ENCODE results near the gene ADAMTS8. TPM values are rescaled to one million over a fixed set of nuclear protein-coding genes. Genes with fewer than 3 reads are reported as not detected.

ADAMTS8 gene
- total RNA-seq, 2 donors from 2014 or later: 0.86 to 3.4 TPM

DNA sequence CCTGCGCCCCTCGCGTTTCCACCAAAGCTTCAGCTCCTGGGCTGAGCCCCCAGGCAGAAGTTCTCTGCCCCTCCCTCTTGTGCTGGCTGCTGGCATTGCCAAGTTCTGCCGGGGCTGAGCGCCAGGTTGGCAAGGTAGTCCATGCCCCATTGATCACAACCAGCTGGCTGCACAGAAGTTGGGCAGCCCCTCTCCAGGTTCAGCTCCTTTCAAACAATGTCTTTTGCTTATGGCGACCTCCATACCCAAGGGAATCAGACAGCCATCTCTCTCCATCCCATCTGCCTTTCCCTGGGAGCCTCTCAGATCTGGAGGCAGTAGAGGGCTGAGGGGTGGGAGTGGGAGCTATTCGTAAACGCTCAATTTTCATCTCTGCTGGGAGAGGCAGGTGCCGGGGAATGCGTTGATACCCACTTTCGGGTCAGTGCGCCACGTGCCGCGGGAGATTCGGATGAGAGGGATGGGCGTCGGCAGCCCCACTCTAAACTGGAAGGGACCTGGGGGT lies 1.5 kb downstream of the ADAMTS8 start:
- DNase-seq (ENCODE audit: low spot score): no peak
- intact Hi-C loops (cut with DNase I): loop anchor here in 1 of 2 donors (2.0 to 10.0 kb wide), 2 partner anchors 36 to 212 kb away; no protein-coding TSS in a partner anchor

- DNase-seq (ENCODE audit: low spot score): no peak
- intact Hi-C loops (cut with DNase I): loop anchor here in 1 of 2 donors (2.0 to 10.0 kb wide), 2 partner anchors 36 to 212 kb away; no protein-coding TSS in a partner anchor
Measured at GRCh38 chr11:130426223-130426836, 2.1 kb downstream of the ADAMTS8 start.

DNA sequence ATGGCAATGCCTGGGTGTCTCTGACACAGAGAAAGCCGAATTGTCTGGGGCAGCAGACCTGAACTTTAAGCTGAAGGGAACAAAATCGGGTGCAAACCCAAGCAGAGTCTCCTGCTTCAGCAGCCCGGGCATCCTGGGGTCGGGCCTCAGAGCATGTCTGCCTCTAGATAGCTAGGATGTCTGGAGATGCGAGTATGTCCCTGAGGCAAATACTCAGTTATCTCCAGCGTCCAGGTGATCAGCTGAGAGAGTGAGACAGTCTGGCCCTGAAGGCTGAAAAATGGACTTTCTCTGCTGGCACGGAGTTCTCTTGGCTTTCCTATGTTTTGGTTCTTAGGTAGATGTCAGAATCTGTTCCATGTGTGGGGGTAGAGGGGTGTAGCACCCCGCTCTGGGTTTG lies 3.3 kb downstream of the ADAMTS8 start:
- intact Hi-C loops (cut with DNase I): loop anchor here in 1 of 2 donors (10.0 kb wide), 1 partner anchor 210 kb away; no protein-coding TSS in a partner anchor
- no peak for DNase-seq (ENCODE audit: low spot score)

GRCh38 chr11:130424613-130425140 lies 3.7 kb downstream of the ADAMTS8 start:
- DNase-seq (ENCODE audit: low spot score): no peak
- intact Hi-C loops (cut with DNase I): loop anchor here in 1 of 2 donors (10.0 kb wide), 1 partner anchor 210 kb away; no protein-coding TSS in a partner anchor

- intact Hi-C loops (cut with DNase I): loop anchor here in 1 of 2 donors (10.0 kb wide), 1 partner anchor 209 kb away; no protein-coding TSS in a partner anchor
- no peak for DNase-seq (ENCODE audit: low spot score)
Measured at GRCh38 chr11:130423541-130424142, 4.8 kb downstream of the ADAMTS8 start.

DNA sequence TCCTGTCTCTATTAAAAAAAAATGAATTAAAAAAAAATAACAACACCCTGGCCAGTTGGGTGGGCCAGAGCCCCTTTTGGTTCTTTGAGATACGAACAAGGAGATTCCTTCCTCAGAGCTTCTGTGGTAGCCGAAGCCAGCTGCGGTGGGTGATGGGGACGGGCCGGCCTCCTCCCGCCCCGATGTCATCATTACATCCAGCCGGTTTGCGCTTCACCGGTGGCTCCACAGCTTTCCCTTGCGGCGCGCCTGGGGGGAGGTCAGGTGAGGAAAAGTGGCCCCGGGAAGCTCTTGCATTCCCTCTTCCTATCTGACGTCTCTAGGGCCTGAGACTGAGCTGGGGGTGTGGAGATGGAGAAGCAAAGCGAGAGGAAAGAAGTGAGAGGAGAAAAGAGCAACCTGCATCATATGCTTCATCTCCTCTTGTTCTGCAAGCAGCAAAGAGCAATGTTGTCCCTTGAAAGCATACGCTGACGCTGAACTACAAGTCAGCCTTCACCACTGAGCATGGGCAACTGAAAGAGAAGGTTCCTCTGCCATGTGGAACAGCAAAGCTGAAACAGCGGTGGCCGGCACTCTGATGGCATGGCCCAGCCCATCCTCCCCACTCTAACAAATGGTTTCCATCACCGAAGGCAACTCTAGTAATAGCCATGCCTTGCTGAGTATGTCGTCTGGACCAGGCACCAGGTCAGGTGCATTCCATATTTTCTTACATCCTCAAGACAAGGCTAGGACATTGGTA lies 6.0 kb downstream of the ADAMTS8 start:
- DNase-seq (ENCODE audit: low spot score): no peak
- intact Hi-C loops (cut with DNase I): loop anchor here in 1 of 2 donors (10.0 kb wide), 1 partner anchor 208 kb away; no protein-coding TSS in a partner anchor

DNA sequence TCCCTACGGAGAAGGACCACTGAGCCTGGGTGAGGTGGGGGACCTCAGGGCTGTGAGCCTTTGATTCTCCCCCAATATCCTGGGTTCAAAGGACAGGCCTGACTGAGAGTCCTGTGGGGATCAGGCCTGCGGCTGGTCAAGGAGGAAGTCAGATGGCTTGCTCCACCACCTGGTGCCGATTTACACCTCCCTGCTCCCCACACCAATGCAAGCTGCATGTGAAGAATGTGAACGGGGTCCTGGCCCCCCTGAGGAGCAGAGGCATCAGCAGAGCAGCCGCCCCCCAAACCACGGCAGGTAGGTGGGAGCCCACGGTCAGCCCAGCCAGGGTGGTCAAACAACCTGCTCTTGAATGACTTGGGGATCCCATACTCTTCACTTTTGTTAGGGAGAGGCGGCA lies 6.7 kb downstream of the ADAMTS8 start:
- no peak for DNase-seq (ENCODE audit: low spot score)

DNA sequence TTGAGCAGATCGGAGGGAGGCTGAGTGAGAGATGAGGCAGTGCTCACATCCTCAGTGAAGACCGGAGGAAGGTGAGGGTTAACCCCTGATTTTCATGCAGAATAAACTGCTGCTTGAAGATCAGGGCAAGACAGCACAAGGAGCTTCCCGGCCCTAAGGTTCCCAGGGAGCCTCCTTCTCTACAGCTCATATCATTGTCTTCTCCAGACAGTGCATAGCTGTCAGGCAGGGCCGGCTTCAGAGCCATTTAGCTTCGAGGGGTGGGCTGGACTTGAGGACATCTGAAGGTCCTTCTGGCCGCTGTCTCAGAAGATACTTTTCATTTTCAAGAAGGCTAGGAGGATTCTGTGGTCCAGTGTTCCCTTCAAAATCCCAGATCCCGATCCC lies 7.2 kb downstream of the ADAMTS8 start:
- intact Hi-C loops (cut with DNase I): loop anchor here in 1 of 2 donors (10.0 kb wide), 1 partner anchor 206 kb away; no protein-coding TSS in a partner anchor
- no peak for DNase-seq (ENCODE audit: low spot score)

More for the DNA sequence above, 6.7 kb downstream of the ADAMTS8 start:
- intact Hi-C loops (cut with DNase I): loop anchor here in 1 of 2 donors (10.0 kb wide), 1 partner anchor 207 kb away; no protein-coding TSS in a partner anchor

DNA sequence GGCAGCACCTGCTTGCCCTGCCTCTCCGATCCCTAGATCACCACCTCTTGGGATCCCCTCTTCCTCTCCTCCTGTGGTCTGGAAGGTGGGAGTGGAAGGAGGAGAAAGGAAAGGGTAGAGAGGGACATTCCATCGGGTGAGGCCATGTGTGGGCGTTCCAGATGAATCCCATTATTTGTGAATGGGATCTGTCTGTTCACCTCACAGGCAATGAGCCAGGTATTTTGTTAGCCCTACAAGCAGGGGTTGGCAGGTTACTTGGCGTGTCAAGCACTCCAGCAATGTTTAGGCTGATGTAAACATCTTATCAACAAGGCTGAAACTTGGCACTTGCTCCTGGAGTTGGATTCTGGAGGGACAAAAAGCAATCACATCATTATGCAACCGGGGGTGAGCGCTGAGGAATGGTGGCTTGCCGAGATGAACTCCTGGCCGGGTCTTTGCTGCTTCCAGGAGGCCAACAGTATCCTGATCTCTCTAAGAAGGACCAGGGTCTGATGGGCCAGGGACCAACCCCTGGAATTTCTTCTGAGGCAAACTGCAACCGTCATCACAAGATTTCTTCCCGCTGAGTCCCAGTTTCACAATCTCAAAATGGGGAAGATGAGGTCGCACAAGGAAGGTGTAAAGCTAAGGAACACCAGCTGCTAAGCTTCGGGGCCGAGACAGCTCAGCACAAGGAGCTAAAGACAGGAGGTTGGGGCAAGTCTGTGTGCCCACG lies 7.8 kb downstream of the ADAMTS8 start:
- intact Hi-C loops (cut with DNase I): loop anchor here in 1 of 2 donors (10.0 kb wide), 1 partner anchor 206 kb away; no protein-coding TSS in a partner anchor
- DNase-seq (ENCODE audit: low spot score): no peak

DNA sequence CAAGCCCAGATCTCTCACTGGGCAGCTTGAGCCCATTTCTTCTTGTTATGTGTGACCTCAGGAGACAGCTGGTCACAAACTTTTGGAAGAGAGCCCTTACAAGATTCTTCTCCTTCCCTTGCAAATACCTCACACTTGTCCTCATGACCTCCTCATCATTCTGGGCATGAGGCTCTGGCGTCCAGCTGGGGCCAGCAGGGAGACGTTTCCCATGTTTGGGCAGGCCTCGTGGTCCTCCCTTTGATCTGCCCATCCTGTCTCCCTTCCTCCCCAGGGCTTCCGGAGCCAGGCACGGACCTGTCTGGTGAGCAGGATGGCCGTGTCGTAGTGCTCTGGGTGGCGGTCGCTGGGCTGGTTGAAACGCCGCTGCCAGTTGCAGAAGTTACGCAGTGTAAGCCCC lies 9.7 kb downstream of the ADAMTS8 start:
- intact Hi-C loops (cut with DNase I): no loop called here
- no peak for DNase-seq (ENCODE audit: low spot score)

DNA sequence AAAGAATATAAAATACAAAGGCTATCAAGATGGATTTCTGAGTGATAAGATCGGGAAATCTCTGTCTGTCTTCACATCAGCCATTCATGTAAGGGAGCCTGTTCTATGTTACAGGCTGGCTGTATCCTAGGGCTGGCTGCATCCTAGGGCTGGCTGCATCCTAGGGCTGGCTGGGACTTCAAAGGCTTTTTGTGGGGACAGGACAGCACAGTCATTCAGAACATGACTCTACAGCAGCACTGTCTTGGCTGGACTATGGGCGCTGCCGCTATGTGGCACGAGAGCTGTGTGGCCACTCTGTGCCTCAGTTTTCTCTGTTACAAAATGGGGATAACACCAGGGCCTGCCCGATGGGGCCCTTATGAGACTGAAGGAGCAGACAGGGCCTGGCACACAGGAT lies 10.2 kb downstream of the ADAMTS8 start:
- DNase-seq (ENCODE audit: low spot score): no peak
- intact Hi-C loops (cut with DNase I): no loop called here

- intact Hi-C loops (cut with DNase I): no loop called here
- no peak for DNase-seq (ENCODE audit: low spot score)
Measured at GRCh38 chr11:130416906-130417305, 11.5 kb downstream of the ADAMTS8 start.

DNA sequence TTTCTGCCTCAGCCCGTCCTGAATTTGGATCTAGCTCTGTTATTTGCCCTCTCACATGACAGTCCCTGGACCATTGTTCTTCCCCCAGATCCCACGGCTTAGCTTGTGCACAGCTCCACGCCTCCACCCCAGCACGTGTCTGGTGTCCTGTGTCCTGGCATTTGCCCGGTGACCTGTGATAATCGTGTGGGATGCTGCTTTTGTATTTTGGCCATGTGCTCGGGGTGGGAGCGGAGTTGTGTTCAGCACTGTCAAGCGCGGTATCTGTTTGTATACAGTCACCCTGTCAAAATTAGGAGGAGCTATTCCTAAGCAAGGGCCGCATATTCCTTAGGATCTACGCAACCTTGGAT lies 11.9 kb downstream of the ADAMTS8 start:
- DNase-seq (ENCODE audit: low spot score): no peak
- intact Hi-C loops (cut with DNase I): no loop called here

DNA sequence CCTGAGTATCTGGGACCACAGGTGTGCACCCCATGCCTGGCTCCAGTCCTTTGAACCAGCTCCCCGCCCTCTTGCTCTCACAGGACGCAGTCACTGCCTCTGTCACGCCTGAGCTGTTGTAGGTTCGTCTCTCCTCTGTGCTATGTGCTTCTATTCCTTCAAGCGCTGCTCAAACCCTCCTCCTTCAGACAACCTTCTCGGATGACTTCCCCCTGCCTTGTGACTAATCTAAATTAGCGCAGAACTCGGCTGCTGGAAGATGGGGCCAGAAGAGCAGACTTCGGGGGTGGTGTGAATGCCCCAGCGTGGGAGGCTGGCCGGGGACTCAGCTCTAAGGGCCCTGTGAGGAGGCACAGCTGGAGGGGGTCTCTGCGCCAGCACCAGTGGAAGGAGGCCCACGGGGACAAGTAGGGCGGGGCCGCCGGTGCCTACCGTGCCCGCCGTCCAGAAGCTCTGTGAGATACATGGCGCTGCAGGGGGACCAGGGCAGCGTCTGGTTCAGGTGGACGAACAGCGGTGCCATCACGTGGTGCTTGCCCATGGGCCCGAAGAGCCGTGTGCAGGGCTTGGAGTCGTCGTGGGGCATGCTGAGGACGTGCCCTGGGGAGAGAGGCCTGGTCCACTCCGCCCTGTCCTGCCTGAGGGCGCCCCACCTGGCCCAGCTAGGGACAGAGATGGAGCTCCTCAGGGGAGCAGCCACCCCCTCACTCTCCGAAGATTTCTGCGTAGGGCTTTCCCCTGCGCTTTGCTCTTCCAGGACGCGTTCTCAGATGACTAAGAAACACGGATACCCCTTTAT lies 12.5 kb downstream of the ADAMTS8 start:
- DNase-seq (ENCODE audit: low spot score): no peak
- intact Hi-C loops (cut with DNase I): no loop called here

DNA sequence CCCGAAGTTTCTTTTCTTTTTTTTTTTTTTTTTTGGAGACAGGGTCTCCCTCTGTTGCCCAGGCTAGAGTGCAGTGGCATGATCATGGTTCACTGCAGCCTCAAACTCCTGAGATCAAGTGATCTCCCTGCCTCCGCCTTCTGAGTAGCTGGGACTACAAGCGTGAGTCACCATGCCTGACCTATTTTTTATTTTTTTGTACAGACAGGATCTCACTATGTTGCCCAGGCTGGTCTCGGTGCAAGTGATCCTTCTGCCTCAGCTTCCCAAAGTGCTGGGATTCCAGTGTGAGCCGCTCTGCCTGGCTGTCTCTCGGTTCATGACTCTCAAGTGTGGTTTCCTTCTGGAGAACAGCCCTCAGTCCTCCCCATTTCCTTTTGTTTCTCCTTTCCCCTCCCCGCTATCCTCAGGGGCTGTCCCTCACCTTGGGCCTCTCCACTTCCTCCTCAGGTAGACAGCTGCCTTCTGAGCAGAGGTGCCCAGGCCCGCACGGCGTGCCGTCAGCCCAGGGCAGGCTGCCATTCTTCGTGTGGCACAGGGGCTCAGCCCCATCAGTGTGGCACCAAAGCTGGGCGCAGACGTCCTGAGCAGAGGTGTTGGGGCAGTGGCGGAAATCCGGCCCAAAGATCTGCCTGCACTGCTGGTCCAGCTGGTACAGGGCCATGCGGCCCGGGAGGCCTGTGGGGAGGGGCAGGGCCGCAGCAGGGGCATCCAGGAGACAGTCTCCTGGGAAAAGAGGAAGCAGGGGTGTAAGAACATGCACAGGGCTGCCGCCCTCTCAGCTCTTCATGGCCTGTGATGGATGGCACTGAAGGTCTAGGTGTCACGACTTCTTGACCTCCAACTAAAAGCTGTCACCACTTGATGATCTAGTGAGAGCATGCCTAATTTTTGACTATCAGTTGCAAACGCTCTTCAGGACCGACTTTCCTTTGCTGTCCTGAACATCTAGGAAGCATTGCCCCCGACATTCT lies 14.0 kb downstream of the ADAMTS8 start:
- intact Hi-C loops (cut with DNase I): no loop called here

GRCh38 chr11:130413405-130414106 lies 14.9 kb downstream of the ADAMTS8 start:
- intact Hi-C loops (cut with DNase I): no loop called here
- DNase-seq (ENCODE audit: low spot score): no peak

More for the DNA sequence above, 14.0 kb downstream of the ADAMTS8 start:
- peak; percentile 79 for DNase-seq (ENCODE audit: low spot score)

Data from posterior vena cava (tissue), 2 donors.